Body of pancreas (tissue), 4 donors: ENCODE data around the gene DYDC2.

Source experiments
- POLR2A ChIP-seq, 3 donors: fragments of 450-650 bp; IDR thresholded peaks; one replicate each; pipeline ENCODE4 v1.6.1; 2016; ENCODE audit warnings: antibody characterized with exemption in 3 of 3, mild to moderate bottlenecking in 2 of 3
- TF ChIP-seq, protein P1 (sequence below), 7 experiments: fragments of 450-650 bp in 4 of 7; fragments of 200-600 bp in 3 of 7; sonication (generic) in 3 of 7; IDR thresholded peaks; one replicate each; pipeline ENCODE4 v1.5.1; 2016 to 2019; ENCODE audit warnings: antibody characterized with exemption in 7 of 7

DNA sequence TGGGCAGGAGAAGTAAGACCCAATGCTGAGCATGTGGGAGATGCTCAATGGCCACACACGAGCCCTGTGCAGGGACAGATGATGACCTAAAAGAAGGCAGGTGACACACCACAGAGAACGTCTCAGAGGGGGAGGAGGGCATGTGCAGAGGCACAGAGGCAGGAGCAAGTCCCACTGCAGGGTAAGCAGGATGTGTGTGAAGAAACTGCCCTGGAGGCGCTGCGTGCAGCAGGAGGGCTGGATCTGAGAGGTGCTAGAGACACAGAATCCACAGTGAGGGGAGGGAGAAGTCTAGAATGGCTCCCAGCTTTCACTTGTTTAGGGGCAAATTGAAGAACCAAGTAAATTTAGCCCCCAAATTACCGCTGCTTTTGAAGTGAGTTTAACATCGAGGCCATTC lies 14.9 kb downstream of the DYDC2 start:
- no peak for TF ChIP-seq POLR2A (IDR thresholded peaks at IDR 0.05)
- TF ChIP-seq, protein P1, sequence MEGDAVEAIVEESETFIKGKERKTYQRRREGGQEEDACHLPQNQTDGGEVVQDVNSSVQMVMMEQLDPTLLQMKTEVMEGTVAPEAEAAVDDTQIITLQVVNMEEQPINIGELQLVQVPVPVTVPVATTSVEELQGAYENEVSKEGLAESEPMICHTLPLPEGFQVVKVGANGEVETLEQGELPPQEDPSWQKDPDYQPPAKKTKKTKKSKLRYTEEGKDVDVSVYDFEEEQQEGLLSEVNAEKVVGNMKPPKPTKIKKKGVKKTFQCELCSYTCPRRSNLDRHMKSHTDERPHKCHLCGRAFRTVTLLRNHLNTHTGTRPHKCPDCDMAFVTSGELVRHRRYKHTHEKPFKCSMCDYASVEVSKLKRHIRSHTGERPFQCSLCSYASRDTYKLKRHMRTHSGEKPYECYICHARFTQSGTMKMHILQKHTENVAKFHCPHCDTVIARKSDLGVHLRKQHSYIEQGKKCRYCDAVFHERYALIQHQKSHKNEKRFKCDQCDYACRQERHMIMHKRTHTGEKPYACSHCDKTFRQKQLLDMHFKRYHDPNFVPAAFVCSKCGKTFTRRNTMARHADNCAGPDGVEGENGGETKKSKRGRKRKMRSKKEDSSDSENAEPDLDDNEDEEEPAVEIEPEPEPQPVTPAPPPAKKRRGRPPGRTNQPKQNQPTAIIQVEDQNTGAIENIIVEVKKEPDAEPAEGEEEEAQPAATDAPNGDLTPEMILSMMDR (IDR thresholded peaks at IDR 0.05): no peak
